Ramos (cell line): ENCODE measurements around the gene SLC39A12.
"Not testable (repeated sequence)": the region's sequence is repeated elsewhere in the genome, so short reads cannot be mapped to it uniquely, and the experiment has no call there.

ENCODE experiments used
- in situ Hi-C: fragments of 300-500 bp; cut with MboI; formaldehyde crosslinking; loops from one replicate; pipeline ENCODE4 v1.14.3; 2022; ENCODE audit warnings: low sequenced_read_pairs; ENCODE audit not compliant: unreplicated experiment

SLC39A12 gene

GRCh38 chr10:17951868-17952371 lies at the start of gene SLC39A12:
Gene SLC39A12 (plus strand): TSS chr10:17951918. CDS start chr10:17953277, 1,359 bp downstream.
- in situ Hi-C loops, result no loop called here

- in situ Hi-C loops, result loop anchor here (10.0 kb wide), 1 partner anchor 200 kb away; no protein-coding TSS in a partner anchor
These were observed 47.2 kb upstream of the SLC39A12 start for GRCh38 chr10:17904564-17904963.

GRCh38 chr10:17905491-17905890 lies 46.2 kb upstream of the SLC39A12 start:
- in situ Hi-C loops, result loop anchor here (10.0 kb wide), 1 partner anchor 199 kb away; no protein-coding TSS in a partner anchor

GRCh38 chr10:17906002-17906401 lies 45.7 kb upstream of the SLC39A12 start:
- in situ Hi-C loops, result loop anchor here (10.0 kb wide), 1 partner anchor 199 kb away; no protein-coding TSS in a partner anchor

GRCh38 chr10:17907641-17908040 lies 44.1 kb upstream of the SLC39A12 start:
- in situ Hi-C loops, result loop anchor here (10.0 kb wide), 1 partner anchor 197 kb away; no protein-coding TSS in a partner anchor

GRCh38 chr10:17910125-17910789 lies 41.5 kb upstream of the SLC39A12 start:
- in situ Hi-C loops, result no loop called here

GRCh38 chr10:17912754-17913153 lies 39.0 kb upstream of the SLC39A12 start:
- in situ Hi-C loops, result no loop called here

- in situ Hi-C loops, result no loop called here
These were observed 38.1 kb upstream of the SLC39A12 start for GRCh38 chr10:17913604-17914003.

- in situ Hi-C loops, result no loop called here
These were observed 37.3 kb upstream of the SLC39A12 start for GRCh38 chr10:17914169-17915045.

- in situ Hi-C loops, result no loop called here
These were observed 36.5 kb upstream of the SLC39A12 start for GRCh38 chr10:17915181-17915580.

- in situ Hi-C loops, result no loop called here
These were observed 33.4 kb upstream of the SLC39A12 start for GRCh38 chr10:17918187-17918903.

GRCh38 chr10:17921378-17921777 lies 30.3 kb upstream of the SLC39A12 start:
- in situ Hi-C loops, result no loop called here

- in situ Hi-C loops, result no loop called here
These were observed 28.0 kb upstream of the SLC39A12 start for GRCh38 chr10:17923728-17924127.

GRCh38 chr10:17943033-17943745 lies 8.5 kb upstream of the SLC39A12 start:
- in situ Hi-C loops, result no loop called here

GRCh38 chr10:17950269-17950668 lies 1.4 kb upstream of the SLC39A12 start:
- in situ Hi-C loops, result not testable (repeated sequence)

- in situ Hi-C loops, result no loop called here
These were observed 992 bp upstream of the SLC39A12 start for GRCh38 chr10:17950726-17951125.

GRCh38 chr10:17954372-17954771 lies 2.7 kb downstream of the SLC39A12 start:
- in situ Hi-C loops, result not testable (repeated sequence)

- in situ Hi-C loops, result no loop called here
These were observed 3.1 kb downstream of the SLC39A12 start for GRCh38 chr10:17954861-17955260.

- in situ Hi-C loops, result no loop called here
These were observed 6.3 kb downstream of the SLC39A12 start for GRCh38 chr10:17958049-17958448.

- in situ Hi-C loops, result no loop called here
These were observed 8.2 kb downstream of the SLC39A12 start for GRCh38 chr10:17959870-17960269.
